Retina (tissue), 1 donor: Measurements from ENCODE around the gene ARHGAP6.
"Not testable (repeated sequence)": the region's sequence is repeated elsewhere in the genome, so short reads cannot be mapped to it uniquely, and the experiment has no call there.

Experiments
- DNase-seq: peaks from one replicate; pipeline ENCODE4 v3.0.0-alpha.2; 2016

The ARHGAP6 gene

DNA sequence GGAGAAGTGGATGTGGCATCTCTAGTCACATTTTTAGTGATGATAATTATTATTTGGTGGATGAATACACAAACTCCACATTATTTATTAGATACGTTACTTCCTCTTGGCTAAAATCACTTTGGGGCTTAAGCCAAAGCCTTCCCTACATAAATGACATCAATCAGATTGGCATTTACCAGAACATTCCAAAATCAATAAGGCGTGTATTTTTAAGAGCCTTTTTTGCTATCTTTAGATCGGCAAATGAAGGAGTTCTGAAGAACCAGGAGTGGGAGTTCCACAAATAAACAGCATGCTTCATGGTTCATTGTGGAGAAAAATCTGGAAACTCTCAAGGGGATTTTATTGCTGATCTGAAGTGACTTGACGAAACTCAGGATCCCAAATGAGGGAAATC lies 282.8 kb downstream of the ARHGAP6 start:
- no peak for DNase-seq

- DNase-seq, result peak; percentile 25
Observed at GRCh38 chrX:11381464-11381863, 284.3 kb downstream of the ARHGAP6 start.

DNA sequence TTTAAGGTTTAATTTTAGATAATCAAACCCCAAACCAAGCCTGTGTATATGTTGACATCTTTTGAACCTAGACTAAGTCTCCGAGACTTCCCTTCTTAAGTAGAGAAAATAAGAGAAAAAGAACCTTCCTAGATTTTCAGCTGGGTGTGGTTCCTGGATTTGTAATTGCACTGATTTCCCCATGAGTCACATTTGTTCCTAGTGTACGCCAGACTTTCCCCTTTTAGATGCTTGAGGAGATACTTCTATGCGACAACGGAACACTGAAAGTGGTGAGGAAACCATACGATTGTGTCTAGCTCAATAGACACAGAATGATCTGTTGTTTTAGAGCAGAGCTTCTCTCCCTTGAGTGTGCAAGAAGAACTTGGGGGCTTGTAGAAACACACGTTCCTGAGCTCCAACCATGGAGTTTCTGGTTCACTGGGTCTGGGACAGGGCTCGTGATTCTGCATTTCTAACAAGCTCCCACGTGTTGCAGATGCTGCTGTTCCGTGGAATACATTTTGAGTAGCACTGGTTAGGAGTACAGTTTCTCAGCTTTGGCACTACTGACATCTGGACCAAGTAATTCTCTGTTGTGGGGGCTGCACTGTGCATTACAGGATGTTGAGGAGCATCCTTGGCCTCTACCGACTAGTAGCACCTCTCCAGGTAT lies 285.4 kb downstream of the ARHGAP6 start:
- DNase-seq, result no peak

- DNase-seq, result no peak
Observed at GRCh38 chrX:11376163-11376562, 289.6 kb downstream of the ARHGAP6 start.

DNA sequence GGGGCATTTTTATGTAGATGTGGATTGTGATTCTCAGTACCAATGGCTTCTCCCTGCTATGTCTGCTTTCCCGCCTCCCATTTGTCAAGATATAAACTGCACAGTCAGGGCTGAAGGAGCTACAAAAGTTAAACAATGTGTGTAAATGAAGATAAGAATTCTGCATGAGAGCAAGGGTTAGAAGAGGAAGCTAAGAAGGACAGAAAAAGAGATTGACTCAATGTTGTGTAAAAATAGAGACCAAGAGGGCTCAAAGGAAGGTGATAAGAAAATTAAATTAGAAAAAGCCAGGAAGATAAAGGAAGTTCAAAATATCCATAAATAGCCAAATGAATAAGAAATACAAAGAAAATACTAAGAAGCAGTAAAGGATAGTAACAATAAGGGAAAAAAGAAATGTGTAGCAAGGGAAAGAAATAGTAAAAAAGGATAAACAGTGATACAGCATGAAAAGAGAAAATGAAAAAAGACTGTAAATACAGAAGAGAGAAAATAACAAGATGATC lies 290.1 kb downstream of the ARHGAP6 start:
- no peak for DNase-seq

DNA sequence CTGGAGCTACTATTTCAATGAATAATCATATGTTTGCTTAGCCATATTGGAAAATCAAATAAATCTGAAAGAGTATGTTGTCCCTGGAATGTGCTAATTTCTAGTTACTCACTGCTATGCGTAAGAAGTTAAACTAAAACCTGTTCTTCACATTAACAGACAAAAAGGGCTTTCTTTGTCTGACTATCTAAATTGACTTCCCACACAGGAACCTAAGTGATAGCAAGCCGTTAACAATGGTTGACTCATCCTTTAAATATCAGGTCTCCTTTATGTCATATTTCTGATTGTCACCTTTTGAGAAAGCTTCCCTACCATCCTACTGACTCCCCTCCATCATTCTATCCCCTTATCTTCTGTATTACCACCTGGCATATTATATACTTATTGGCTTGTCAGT lies 291.1 kb downstream of the ARHGAP6 start:
- no peak for DNase-seq

DNA sequence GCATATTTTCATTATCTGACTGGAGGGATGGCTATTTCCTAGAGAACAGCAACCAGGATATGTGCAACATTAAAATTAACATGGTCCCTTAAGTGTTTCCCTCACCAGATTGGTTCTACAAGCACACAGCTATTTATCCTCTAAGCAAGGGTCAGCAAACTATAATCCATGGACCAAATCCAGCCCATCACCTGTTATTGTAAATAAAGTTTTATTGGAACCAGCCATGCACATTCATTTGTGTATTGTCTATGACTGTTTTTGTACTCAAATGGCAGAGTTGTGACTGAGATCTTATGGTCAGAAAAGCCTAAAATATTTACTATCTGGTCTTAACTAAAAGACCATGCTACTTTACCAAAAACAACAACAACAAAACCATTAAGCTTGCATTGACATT lies 294.6 kb downstream of the ARHGAP6 start:
- no peak for DNase-seq

GRCh38 chrX:11367609-11368430 lies 297.9 kb downstream of the ARHGAP6 start:
- DNase-seq, result no peak

- DNase-seq, result no peak
Observed at GRCh38 chrX:11366998-11367595, 298.6 kb downstream of the ARHGAP6 start.

- no peak for DNase-seq
Observed at GRCh38 chrX:11365426-11365825, 300.3 kb downstream of the ARHGAP6 start.

DNA sequence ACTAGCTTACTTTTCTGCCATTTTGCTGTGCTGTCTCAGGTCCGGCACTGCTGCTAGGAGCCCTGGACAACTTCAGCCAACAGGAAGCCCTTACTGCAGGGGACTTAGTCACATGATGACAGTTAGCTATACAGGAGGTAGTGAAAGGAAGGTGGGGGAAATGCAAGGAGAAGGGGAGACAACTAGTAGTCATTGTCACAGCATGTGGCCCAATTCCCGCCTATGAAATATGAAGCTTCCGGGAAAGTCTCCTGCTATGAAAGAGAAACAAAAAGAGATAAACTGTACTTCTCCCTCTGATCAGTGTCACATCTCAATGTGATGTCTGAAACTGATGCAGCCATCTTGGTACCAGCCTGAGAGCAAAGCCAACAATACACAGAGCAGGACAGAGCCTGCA lies 300.9 kb downstream of the ARHGAP6 start:
- no peak for DNase-seq

- DNase-seq, result not testable (repeated sequence)
Observed at GRCh38 chrX:11363825-11364224, 301.9 kb downstream of the ARHGAP6 start.

DNA sequence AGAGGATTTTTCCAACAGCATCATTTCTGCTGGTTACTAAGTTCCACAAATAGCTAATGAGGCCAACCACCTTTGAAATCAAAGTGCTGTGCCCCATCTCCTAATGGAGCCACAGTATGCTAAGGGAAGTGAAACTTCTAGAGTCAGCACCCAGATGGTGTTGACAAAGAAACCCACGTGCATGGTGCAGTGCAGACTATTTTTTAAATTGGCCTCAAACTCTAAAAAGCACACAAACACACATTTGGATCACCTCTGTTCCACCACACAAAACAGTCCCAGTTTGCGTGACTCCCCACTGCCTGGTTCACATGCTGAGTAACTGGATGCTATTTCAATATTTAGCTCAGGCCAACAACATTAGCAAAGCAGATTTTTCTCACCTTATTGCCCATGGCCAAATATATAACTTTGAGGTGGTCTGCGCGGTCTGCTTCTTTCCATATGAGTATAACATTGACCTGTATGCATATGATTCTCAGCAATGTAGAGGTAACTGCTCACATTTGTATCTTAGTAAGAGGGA lies 302.6 kb downstream of the ARHGAP6 start:
- no peak for DNase-seq

DNA sequence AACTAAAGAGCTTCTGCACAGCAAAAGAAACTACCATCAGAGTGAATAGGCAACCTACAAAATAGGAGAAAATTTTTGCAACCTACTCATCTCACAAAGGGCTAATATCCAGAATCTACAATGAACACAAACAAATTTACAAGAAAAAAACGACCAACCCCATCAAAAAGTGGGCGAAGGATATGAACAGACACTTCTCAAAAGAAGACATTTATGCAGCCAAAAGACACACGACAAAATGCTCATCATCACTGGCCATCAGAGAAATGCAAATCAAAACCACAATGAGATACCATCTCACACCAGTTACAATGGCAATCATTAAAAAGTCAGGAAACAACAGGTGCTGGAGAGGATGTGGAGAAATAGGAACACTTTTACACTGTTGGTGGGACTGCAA lies 304.1 kb downstream of the ARHGAP6 start:
- not testable (repeated sequence) for DNase-seq

DNA sequence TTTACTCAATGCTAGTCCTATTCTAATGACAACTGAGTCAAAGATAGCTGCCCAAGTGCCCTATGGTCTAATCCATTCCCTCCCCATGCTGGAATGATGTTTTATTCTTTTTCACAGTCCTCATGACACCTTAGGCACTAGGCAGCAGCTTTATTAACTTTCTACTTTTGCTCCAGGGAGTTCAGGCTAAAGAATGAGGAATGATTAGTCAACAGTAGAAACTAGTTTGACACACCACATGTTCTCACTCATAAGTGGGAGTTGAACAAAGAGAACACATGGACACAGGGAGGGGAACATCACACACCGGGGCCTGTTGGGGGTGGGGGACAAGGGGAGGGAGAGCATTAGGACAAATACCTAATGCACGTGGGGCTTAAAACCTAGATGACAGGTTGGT lies 309.8 kb downstream of the ARHGAP6 start:
- not testable (repeated sequence) for DNase-seq

GRCh38 chrX:11355259-11355909 lies 310.3 kb downstream of the ARHGAP6 start:
- no peak for DNase-seq

- DNase-seq, result no peak
Observed at GRCh38 chrX:11352296-11352741, 313.4 kb downstream of the ARHGAP6 start.

DNA sequence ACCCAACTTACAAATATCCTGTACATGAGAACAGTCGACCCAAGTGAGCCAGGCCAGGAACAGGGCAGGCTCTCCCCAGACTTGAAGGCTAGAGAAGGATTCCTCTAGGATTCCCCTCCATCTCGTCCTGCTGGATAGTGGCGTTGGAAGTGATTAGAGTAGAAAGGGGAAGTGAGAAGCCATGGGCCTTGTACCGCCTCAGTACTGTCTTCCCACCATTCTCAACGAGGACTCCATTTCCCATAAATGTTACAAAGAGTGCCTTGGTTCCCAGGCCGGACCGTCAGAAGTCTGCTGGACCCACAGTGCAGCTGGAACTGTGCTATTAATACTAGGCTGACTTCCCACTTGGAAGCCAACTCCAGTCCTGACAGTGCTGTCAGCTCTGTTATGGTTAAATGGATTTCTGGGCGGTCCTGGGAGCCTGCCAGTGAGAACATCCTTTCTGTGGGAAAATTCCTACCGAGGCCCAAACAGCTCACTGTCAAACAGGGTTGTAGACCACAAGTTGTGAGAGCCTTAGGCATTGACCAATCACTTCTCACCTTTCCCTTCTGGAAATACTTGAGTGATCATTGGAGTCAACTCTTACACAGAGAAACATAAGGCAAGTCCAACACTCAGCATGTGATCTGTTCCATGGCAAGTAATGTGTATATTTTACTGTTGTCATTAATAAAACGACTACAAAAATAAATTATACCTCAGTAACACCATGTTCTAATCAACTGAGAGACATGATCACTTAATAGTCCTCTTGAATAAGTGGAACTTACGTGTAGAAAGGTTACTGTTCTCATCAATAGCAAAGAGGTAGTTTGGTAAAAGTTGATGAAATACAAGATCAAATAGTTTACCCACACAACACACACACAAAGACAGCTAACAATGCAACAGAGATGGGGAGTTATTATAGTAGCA lies 314.1 kb downstream of the ARHGAP6 start:
- no peak for DNase-seq

GRCh38 chrX:11349661-11350337 lies 315.9 kb downstream of the ARHGAP6 start:
- DNase-seq, result no peak

- no peak for DNase-seq
Observed at GRCh38 chrX:11349020-11349419, 316.7 kb downstream of the ARHGAP6 start.

GRCh38 chrX:11347300-11347699 lies 318.4 kb downstream of the ARHGAP6 start:
- DNase-seq, result no peak
